Endodermal cell (in vitro differentiated cells): ENCODE data around the gene SHCBP1. TPM values are rescaled to one million over a fixed set of nuclear protein-coding genes. Genes with fewer than 3 reads are reported as not detected.
A peak's percentile ranks its signal among the peaks of the same experiment; 100 is the strongest.
"Not testable (repeated sequence)": the region's sequence is repeated elsewhere in the genome, so short reads cannot be mapped to it uniquely, and the experiment has no call there.

Experiments used
- DNase-seq: peaks from one replicate; pipeline ENCODE4 v3.0.0-alpha.2; 2017
- H3K27ac ChIP-seq: 2 replicates; pipeline ENCODE4 v1.5.1; 2013; ENCODE audit warnings: mild to moderate bottlenecking, low read depth, low read length, moderate library complexity
- H3K27me3 ChIP-seq: 2 replicates; pipeline ENCODE4 v1.6.1; 2013; ENCODE audit warnings: mild to moderate bottlenecking, low read length, moderate library complexity; ENCODE audit not compliant: insufficient read depth, control insufficient read depth, poor library complexity, severe bottlenecking
- H3K36me3 ChIP-seq: 2 replicates; pipeline ENCODE4 v1.7.0; 2013; ENCODE audit warnings: mild to moderate bottlenecking, low read length, moderate library complexity; ENCODE audit not compliant: control insufficient read depth, insufficient read depth
- H3K4me1 ChIP-seq: one replicate; pipeline ENCODE4 v1.7.0; 2013; ENCODE audit warnings: low read length; ENCODE audit not compliant: control insufficient read depth, insufficient read depth
- H3K4me3 ChIP-seq: 2 replicates; pipeline ENCODE4 v1.5.1; 2013; ENCODE audit warnings: mild to moderate bottlenecking, low read length, moderate library complexity
- H3K9ac ChIP-seq: 2 replicates; pipeline ENCODE4 v1.6.1; 2013; ENCODE audit warnings: mild to moderate bottlenecking, low read length, moderate library complexity; ENCODE audit not compliant: poor library complexity, severe bottlenecking; ENCODE audit errors: extremely low read depth
- H3K9me3 ChIP-seq: 2 replicates; pipeline ENCODE4 v1.6.1; 2013; ENCODE audit warnings: mild to moderate bottlenecking, low read length, moderate library complexity; ENCODE audit not compliant: control insufficient read depth
- H3K27ac Mint-ChIP-seq: 2 replicates; pipeline ENCODE4 v1.8.0; 2020; ENCODE audit warnings: mixed read lengths
- H3K27me3 Mint-ChIP-seq: 2 replicates; pipeline ENCODE4 v1.8.0; 2021; ENCODE audit warnings: mild to moderate bottlenecking, mixed read lengths; ENCODE audit not compliant: insufficient read depth
- H3K36me3 Mint-ChIP-seq: 2 replicates; pipeline ENCODE4 v1.8.0; 2020; ENCODE audit warnings: low read depth, mixed read lengths
- H3K4me1 Mint-ChIP-seq: 2 replicates; pipeline ENCODE4 v1.8.0; 2020; ENCODE audit warnings: mixed read lengths
- H3K4me3 Mint-ChIP-seq: 2 replicates; pipeline ENCODE4 v1.8.0; 2020; ENCODE audit warnings: mild to moderate bottlenecking, moderate library complexity, mixed read lengths
- H3K9me3 Mint-ChIP-seq: 2 replicates; pipeline ENCODE4 v1.8.0; 2020; ENCODE audit warnings: mild to moderate bottlenecking, mixed read lengths
- CTCF ChIP-seq: fragments of 200-600 bp; sonication (generic); conservative IDR thresholded peaks from 2 replicates; pipeline ENCODE4 v1.5.0; 2021; ENCODE audit warnings: antibody characterized with exemption, mild to moderate bottlenecking
- WGBS, 2 experiments: methylation state at CpG; one replicate each; pipeline versions ENCODE4 v1.1.5 to v1.1.7; 2013; ENCODE audit warnings: missing lambda C conversion rate in 2 of 2, mixed read lengths in 1 of 2; ENCODE audit not compliant: insufficient coverage in 1 of 2, insufficient read length in 1 of 2; 5-methylcytosine and 5-hydroxymethylcytosine counted together
- total RNA-seq, 2 donors: library from RNA; stranded (reverse); fragmentation: NEBNext Ultra II Directional in 1 of 2; extraction: Animal tissue kit (Norgen Biotek cat#: 25700) in 1 of 2; gene quantifications; 2 replicates in 1 of 2; 3 replicates in 1 of 2; pipeline ENCODE4 v1.2.1, GENCODE V29; 2021

SHCBP1 gene
- total RNA-seq, 2 donors from 2014 or later: 15.1 to 17.2 TPM

GRCh38 chr16:46632778-46633733 lies 11.9 kb upstream of the SHCBP1 start:
- Histone ChIP-seq H3K9ac (no peak overlapping the region), H3K36me3 (no peaks in the 10 kb centered on the region), H3K4me1 (no peaks in the 10 kb centered on the region), H3K9me3 (no peaks in the 10 kb centered on the region), H3K27me3 (peaks cover 4% of the 10 kb centered on the region), H3K27ac (no peak overlapping the region), H3K4me3 (no peak overlapping the region)
- WGBS, 2 experiments: 76 to 79% methylated on average over 15 to 32 of the region's 32 CpGs
- H3K4me1 Mint-ChIP-seq: peaks cover 18% of the 10 kb centered on the region
- H3K4me3 Mint-ChIP-seq: peak overlapping the region; percentile 67
- peak; percentile 26 for TF ChIP-seq CTCF
- H3K27ac Mint-ChIP-seq: peak overlapping the region; percentile 69
- peak; percentile 96 for DNase-seq
- peaks cover 1% of the 10 kb centered on the region for H3K9me3 Mint-ChIP-seq
- peaks cover 21% of the 10 kb centered on the region for H3K27me3 Mint-ChIP-seq
- H3K36me3 Mint-ChIP-seq: no peaks in the 10 kb centered on the region

GRCh38 chr16:46629331-46630219 lies 8.4 kb upstream of the SHCBP1 start:
- TF ChIP-seq CTCF: peak; percentile 65
- peaks cover 1% of the 10 kb centered on the region for H3K9me3 Mint-ChIP-seq
- H3K36me3 Mint-ChIP-seq: no peaks in the 10 kb centered on the region
- peak; percentile 75 for DNase-seq
- no peaks in the 10 kb centered on the region for H3K36me3 ChIP-seq
- no peaks in the 10 kb centered on the region for H3K9me3 ChIP-seq
- H3K4me1 ChIP-seq: no peaks in the 10 kb centered on the region
- no peak overlapping the region for H3K4me3 ChIP-seq
- H3K4me1 Mint-ChIP-seq: peaks cover 18% of the 10 kb centered on the region
- H3K4me3 Mint-ChIP-seq: no peak overlapping the region
- no peak overlapping the region for H3K9ac ChIP-seq
- no peaks in the 10 kb centered on the region for H3K27me3 ChIP-seq
- peaks cover 1% of the 10 kb centered on the region for H3K27me3 Mint-ChIP-seq
- 58 to 60% methylated on average over 9 to 10 of the region's 10 CpGs for WGBS, 2 experiments
- peak overlapping the region; percentile 31 for H3K27ac Mint-ChIP-seq
- no peak overlapping the region for H3K27ac ChIP-seq

GRCh38 chr16:46627746-46628145 lies 6.6 kb upstream of the SHCBP1 start:
- peak; percentile 31 for DNase-seq
- TF ChIP-seq CTCF: no peak
- no peak overlapping the region for H3K4me3 ChIP-seq
- Mint-ChIP-seq H3K4me1 (peaks cover 18% of the 10 kb centered on the region), H3K36me3 (no peaks in the 10 kb centered on the region), H3K9me3 (peaks cover 1% of the 10 kb centered on the region), H3K4me3 (no peak overlapping the region), H3K27ac (no peak overlapping the region), H3K27me3 (no peaks in the 10 kb centered on the region)
- no peak overlapping the region for H3K27ac ChIP-seq
- no peaks in the 10 kb centered on the region for H3K36me3 ChIP-seq
- no peaks in the 10 kb centered on the region for H3K9me3 ChIP-seq
- H3K9ac ChIP-seq: no peak overlapping the region
- no peaks in the 10 kb centered on the region for H3K4me1 ChIP-seq
- H3K27me3 ChIP-seq: no peaks in the 10 kb centered on the region
- WGBS, 2 experiments: 82 to 94% methylated on average over 4 to 5 of the region's 5 CpGs

GRCh38 chr16:46626681-46627080 lies 5.5 kb upstream of the SHCBP1 start:
- H3K4me1 Mint-ChIP-seq: peaks cover 12% of the 10 kb centered on the region
- H3K27me3 ChIP-seq, H3K4me3 Mint-ChIP-seq, H3K9me3 Mint-ChIP-seq, H3K36me3 Mint-ChIP-seq, H3K36me3 ChIP-seq, H3K9ac ChIP-seq, H3K27me3 Mint-ChIP-seq, H3K4me3 ChIP-seq, H3K9me3 ChIP-seq, H3K27ac Mint-ChIP-seq, H3K4me1 ChIP-seq, H3K27ac ChIP-seq, DNase-seq: not testable (repeated sequence)
- 97% methylated on average over 16 of the region's 22 CpGs; no CpG with 5 or more reads in 1 of the 2 experiments for WGBS, 2 experiments
